Astrocyte (in vitro differentiated cells and primary cell): ENCODE measurements around the gene CALCB.

Source experiments
- CTCF ChIP-seq: IDR thresholded peaks from 2 replicates; pipeline ENCODE4 v1.5.1; 2011; ENCODE audit warnings: low read depth, mild to moderate bottlenecking, inconsistent platforms, low read length, moderate library complexity; ENCODE audit not compliant: insufficient read depth
- EZH2 ChIP-seq: IDR thresholded peaks from 2 replicates; pipeline ENCODE4 v1.6.1; 2012; ENCODE audit warnings: mild to moderate bottlenecking, low read length, inconsistent platforms; ENCODE audit not compliant: insufficient read depth

GRCh38 chr11:15093432-15093831, 20.0 kb downstream of the CALCB start:
- TF ChIP-seq CTCF (no peak), EZH2 (no peak)
